HEK293T (cell line): ENCODE results near the gene RAB10.

Experiments used
- CTCF ChIA-PET: fragments of 350-600 bp; formaldehyde crosslinking; extraction: SDS; loops from one replicate; lab custom pipeline; 2021; ENCODE audit warnings: antibody characterized with exemption, inconsistent platforms; lab: Yijun Ruan, JAX
- POLR2A ChIA-PET: fragments of 350-600 bp; formaldehyde crosslinking; extraction: SDS; loops from one replicate; lab custom pipeline; 2020; ENCODE audit warnings: antibody characterized with exemption, inconsistent platforms; lab: Yijun Ruan, JAX
- DNase-seq: peaks from one replicate; pipeline ENCODE4 v3.0.0; 2012; ENCODE audit warnings: mixed read lengths; ENCODE audit errors: extremely low spot score
- ARNT ChIP-seq: fragments of 450-650 bp; IDR thresholded peaks from 2 replicates; pipeline ENCODE4 v1.6.1; 2017; ENCODE audit warnings: mild to moderate bottlenecking
- BHLHE40 ChIP-seq: fragments of 450-650 bp; IDR thresholded peaks from 2 replicates; pipeline ENCODE4 v1.6.1; 2016; ENCODE audit warnings: mild to moderate bottlenecking, moderate library complexity, borderline replicate concordance
- CTBP1 ChIP-seq: fragments of 450-650 bp; IDR thresholded peaks from 2 replicates; pipeline ENCODE4 v1.6.1; 2016; ENCODE audit warnings: borderline replicate concordance
- ELF4 ChIP-seq: fragments of 450-650 bp; IDR thresholded peaks from 2 replicates; pipeline ENCODE4 v1.6.1; 2017; ENCODE audit warnings: antibody characterized with exemption
- FOXA1 ChIP-seq: fragments of 450-650 bp; IDR thresholded peaks from 2 replicates; pipeline ENCODE4 v1.6.1; 2016; ENCODE audit warnings: mild to moderate bottlenecking
- FOXK2 ChIP-seq: fragments of 450-650 bp; IDR thresholded peaks from 2 replicates; pipeline ENCODE4 v1.6.1; 2016; ENCODE audit warnings: mild to moderate bottlenecking
- FOXM1 ChIP-seq: fragments of 450-650 bp; IDR thresholded peaks from 2 replicates; pipeline ENCODE4 v1.6.1; 2017; ENCODE audit warnings: mild to moderate bottlenecking, borderline replicate concordance
- HDGF ChIP-seq: fragments of 450-650 bp; IDR thresholded peaks from 2 replicates; pipeline ENCODE4 v1.6.1; 2017; ENCODE audit warnings: antibody characterized with exemption, borderline replicate concordance
- L3MBTL2 ChIP-seq: fragments of 450-650 bp; conservative IDR thresholded peaks from 2 replicates; pipeline ENCODE4 v1.6.1; 2016; ENCODE audit warnings: mild to moderate bottlenecking
- LEF1 ChIP-seq: fragments of 450-650 bp; IDR thresholded peaks from 2 replicates; pipeline ENCODE4 v1.6.1; 2017; ENCODE audit warnings: mild to moderate bottlenecking, borderline replicate concordance
- NFRKB ChIP-seq: fragments of 450-650 bp; IDR thresholded peaks from 2 replicates; pipeline ENCODE4 v1.6.1; 2016; ENCODE audit warnings: mild to moderate bottlenecking, moderate library complexity
- PKNOX1 ChIP-seq: fragments of 450-650 bp; IDR thresholded peaks from 2 replicates; pipeline ENCODE4 v1.6.1; 2016
- SP1 ChIP-seq: fragments of 450-650 bp; IDR thresholded peaks from 2 replicates; pipeline ENCODE4 v1.6.1; 2017
- SUZ12 ChIP-seq: fragments of 450-650 bp; IDR thresholded peaks from 2 replicates; pipeline ENCODE4 v1.6.1; 2016; ENCODE audit warnings: mild to moderate bottlenecking
- TARDBP ChIP-seq: fragments of 450-650 bp; IDR thresholded peaks from 2 replicates; pipeline ENCODE4 v1.6.1; 2016
- ZNF384 ChIP-seq: fragments of 450-650 bp; IDR thresholded peaks from 2 replicates; pipeline ENCODE4 v1.6.1; 2016

RAB10 gene

GRCh38 chr2:26175466-26176278, 141.8 kb downstream of the RAB10 start:
- CTCF ChIA-PET = no interaction called here
- POLR2A ChIA-PET = interaction anchor here (1.2 kb wide), 1 partner anchor 297 kb away, joined by 4 read pairs; no protein-coding TSS in a partner anchor
- TF ChIP-seq ARNT = no peak
- TF ChIP-seq CTBP1 = no peak
- no peak for TF ChIP-seq L3MBTL2
- no peak for TF ChIP-seq HDGF
- no peak for TF ChIP-seq FOXA1
- no peak for TF ChIP-seq LEF1
- no peak for TF ChIP-seq ZNF384
- no peak for TF ChIP-seq ELF4
- TF ChIP-seq SP1 = no peak
- TF ChIP-seq TARDBP = no peak
- TF ChIP-seq FOXM1 = no peak
- no peak for DNase-seq

GRCh38 chr2:26176279-26176615, 142.4 kb downstream of the RAB10 start:
- CTCF ChIA-PET = no interaction called here
- no peak for DNase-seq
- POLR2A ChIA-PET = no interaction called here
- TF ChIP-seq TARDBP (no peak), ELF4 (no peak), L3MBTL2 (no peak), LEF1 (no peak), PKNOX1 (no peak), HDGF (no peak), FOXM1 (no peak), NFRKB (no peak), FOXA1 (no peak), ZNF384 (no peak), CTBP1 (no peak)

- no peak for TF ChIP-seq ZNF384
- no peak for TF ChIP-seq FOXK2
- TF ChIP-seq FOXM1 = no peak
- no peak for TF ChIP-seq ARNT
- no peak for TF ChIP-seq ELF4
- no peak for TF ChIP-seq HDGF
- TF ChIP-seq SUZ12 = no peak
- no peak for TF ChIP-seq NFRKB
- TF ChIP-seq BHLHE40 = no peak
- TF ChIP-seq SP1 = no peak
- TF ChIP-seq TARDBP = no peak
- TF ChIP-seq FOXA1 = no peak
- no peak for TF ChIP-seq PKNOX1
- ChIA-PET POLR2A (no interaction called here), CTCF (no interaction called here)
- no peak for DNase-seq
Measured at GRCh38 chr2:26177122-26177521, 143.2 kb downstream of the RAB10 start.

- TF ChIP-seq ARNT (no peak), ZNF384 (no peak), SP1 (no peak), FOXK2 (no peak), NFRKB (no peak), BHLHE40 (no peak), FOXM1 (no peak)
- no peak for DNase-seq
- POLR2A ChIA-PET = no interaction called here
- CTCF ChIA-PET = no interaction called here
Measured at GRCh38 chr2:26178246-26178645, 144.4 kb downstream of the RAB10 start.

- TF ChIP-seq SUZ12 = no peak
- TF ChIP-seq SP1 = no peak
- TF ChIP-seq TARDBP = no peak
- TF ChIP-seq FOXM1 = no peak
- no peak for TF ChIP-seq ZNF384
- no peak for TF ChIP-seq BHLHE40
- no peak for TF ChIP-seq PKNOX1
- TF ChIP-seq ELF4 = no peak
- TF ChIP-seq CTBP1 = no peak
- TF ChIP-seq ARNT = no peak
- no peak for TF ChIP-seq NFRKB
- TF ChIP-seq L3MBTL2 = no peak
- no peak for TF ChIP-seq LEF1
- TF ChIP-seq FOXA1 = no peak
- no peak for TF ChIP-seq FOXK2
- TF ChIP-seq HDGF = no peak
- no peak for DNase-seq
- ChIA-PET POLR2A (no interaction called here), CTCF (no interaction called here)
Measured at GRCh38 chr2:26178746-26179436, 145.0 kb downstream of the RAB10 start.
